GM21423 (cell line): Measurements from ENCODE around the gene LRRC51.
"Not testable (repeated sequence)": the region's sequence is repeated elsewhere in the genome, so short reads cannot be mapped to it uniquely, and the experiment has no call there.

Experiments
- ATAC-seq: cut with Tn5 transposase; IDR thresholded peaks from one replicate; pipeline ENCODE4 v1.9.1; 2021; ENCODE audit warnings: mild to moderate bottlenecking, moderate library complexity; ENCODE audit not compliant: unreplicated experiment

Gene LRRC51

GRCh38 chr11:72138821-72139390 is 58.3 kb downstream of the LRRC51 start:
- no peak for ATAC-seq

- ATAC-seq, result no peak
These were observed 58.9 kb downstream of the LRRC51 start for GRCh38 chr11:72139500-72139899.

DNA sequence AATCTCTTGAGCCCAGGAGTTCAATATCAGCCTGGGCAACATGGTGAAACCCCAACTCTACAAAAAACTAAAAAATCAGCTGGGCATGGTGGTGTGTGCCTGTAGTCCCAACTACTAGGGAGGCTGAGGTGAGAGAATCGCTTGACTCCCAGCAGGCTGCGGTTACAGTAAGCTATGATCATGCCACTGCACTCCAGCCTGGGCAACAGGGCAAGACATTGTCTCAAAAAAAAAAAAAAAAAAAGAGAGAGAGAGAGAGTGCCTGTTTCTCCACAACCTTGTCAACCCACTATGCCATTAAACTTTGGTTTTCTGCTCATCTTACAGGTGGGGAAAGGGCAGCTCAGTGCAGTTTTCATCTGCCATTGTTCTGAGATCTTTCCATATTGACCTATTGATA is 60.0 kb downstream of the LRRC51 start:
- no peak for ATAC-seq

DNA sequence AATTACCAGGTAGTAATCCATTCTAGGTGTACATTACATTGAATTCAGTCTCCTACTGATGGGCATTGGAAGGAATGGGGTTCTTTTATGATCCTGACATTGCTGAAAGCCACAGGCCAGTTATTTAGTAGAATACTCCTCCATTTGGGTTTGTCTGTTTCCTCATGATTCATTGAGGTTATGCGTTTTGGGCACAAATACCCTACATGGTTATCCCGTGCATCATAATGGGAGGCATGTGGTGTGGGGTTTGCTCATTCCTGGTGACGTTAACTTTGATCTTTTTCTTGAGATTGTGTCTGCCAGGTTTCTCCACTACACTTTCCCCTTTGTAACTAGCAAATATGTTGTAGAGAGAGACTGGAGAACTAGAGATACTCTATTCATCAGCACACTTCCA is 60.4 kb downstream of the LRRC51 start:
- no peak for ATAC-seq

DNA sequence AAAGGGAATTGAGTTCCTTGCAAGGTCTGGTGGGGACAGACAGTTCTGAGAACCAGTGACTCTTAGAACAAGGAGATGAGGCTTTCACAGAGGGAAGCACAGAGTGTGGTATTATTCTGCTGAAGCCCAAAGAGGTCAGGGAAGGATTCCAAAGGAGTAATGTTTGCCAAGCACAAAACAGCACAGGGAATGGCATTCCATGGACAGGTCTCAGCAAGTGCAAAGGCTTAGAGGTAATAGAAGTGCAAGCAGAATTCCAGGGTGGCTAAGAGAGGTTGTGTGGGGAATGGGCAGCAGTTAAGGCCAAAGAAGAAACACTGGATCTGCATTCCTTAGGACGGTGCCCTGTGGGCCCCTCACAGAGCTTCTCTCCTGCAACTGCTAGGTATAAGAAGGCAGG is 61.4 kb downstream of the LRRC51 start:
- not testable (repeated sequence) for ATAC-seq

GRCh38 chr11:72142543-72142942 is 61.9 kb downstream of the LRRC51 start:
- not testable (repeated sequence) for ATAC-seq

DNA sequence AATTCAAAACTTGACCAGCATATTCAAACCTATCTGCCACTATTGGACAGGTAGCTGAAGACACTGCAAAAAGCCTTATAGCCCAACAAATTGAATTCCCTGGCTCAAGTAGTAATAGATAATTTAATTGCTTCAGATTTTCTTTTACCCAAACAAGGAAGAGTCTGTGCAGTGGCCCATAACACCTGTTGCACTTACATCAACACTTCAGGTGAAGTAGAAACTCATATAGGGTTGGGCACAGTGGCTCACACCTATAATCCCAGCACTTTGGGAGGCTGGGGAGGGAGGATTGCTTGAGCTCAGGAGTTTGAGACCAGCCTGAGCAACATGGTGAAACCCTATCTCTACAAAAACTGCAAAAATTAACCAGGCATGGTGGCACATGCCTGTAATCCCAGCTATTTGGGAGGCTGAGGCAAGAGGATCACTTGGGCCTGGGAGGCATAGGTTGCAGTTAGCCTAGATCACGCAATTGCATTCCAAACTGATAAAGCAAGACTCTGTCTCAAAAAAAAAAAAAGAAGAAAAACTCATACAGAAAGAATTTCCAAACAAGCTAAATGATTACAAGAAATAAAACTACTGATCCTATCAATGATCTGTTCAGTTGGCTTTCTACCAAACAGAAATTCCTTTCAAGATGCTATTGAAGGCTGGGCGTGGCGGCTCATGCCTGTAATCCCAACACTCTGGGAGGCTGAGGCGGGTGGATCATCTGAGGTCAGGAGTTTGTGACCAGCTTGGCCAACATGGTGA is 64.3 kb downstream of the LRRC51 start:
- no peak for ATAC-seq
